Activated CD8-positive, alpha-beta T cell treated with anti-CD3 and anti-CD28 coated beads for 36 hours (primary cell): ENCODE measurements around the gene FBXL13. TPM values are rescaled to one million over a fixed set of nuclear protein-coding genes. Genes with fewer than 3 reads are reported as not detected.
"Not testable (repeated sequence)": the region's sequence is repeated elsewhere in the genome, so short reads cannot be mapped to it uniquely, and the experiment has no call there.

Experiments used
- ATAC-seq: fragments of 200-7000 bp; cut with Tn5 transposase; one replicate; pipeline ENCODE4 v1.10.0; 2021; ENCODE audit warnings: mild to moderate bottlenecking, moderate library complexity
- CTCF ChIA-PET: fragments of 350-600 bp; sonication (Branson Sonifier 250); formaldehyde crosslinking; loops from one replicate; lab custom pipeline; 2021; ENCODE audit warnings: antibody characterized with exemption; lab: Charles Lee
- POLR2A ChIA-PET: fragments of 350-600 bp; sonication (Branson Sonifier 250); formaldehyde crosslinking; loops from one replicate; lab custom pipeline; 2021; ENCODE audit warnings: antibody characterized with exemption; lab: Charles Lee
- DNase-seq: peaks from one replicate; pipeline ENCODE4 v3.0.0-alpha.2; 2020
- H3K27ac Mint-ChIP-seq: one replicate; pipeline ENCODE4 v1.8.0; 2021; ENCODE audit warnings: mild to moderate bottlenecking, mixed read lengths
- H3K27me3 Mint-ChIP-seq: one replicate; pipeline ENCODE4 v1.8.0; 2021; ENCODE audit warnings: mixed read lengths
- H3K36me3 Mint-ChIP-seq: one replicate; pipeline ENCODE4 v1.8.0; 2021; ENCODE audit warnings: low read depth, mixed read lengths
- H3K4me1 Mint-ChIP-seq: one replicate; pipeline ENCODE4 v1.8.0; 2021; ENCODE audit warnings: low read depth, mixed read lengths
- H3K4me3 Mint-ChIP-seq: one replicate; pipeline ENCODE4 v1.8.0; 2021; ENCODE audit warnings: mild to moderate bottlenecking, moderate library complexity, mixed read lengths
- H3K9me3 Mint-ChIP-seq: one replicate; pipeline ENCODE4 v1.8.0; 2021; ENCODE audit warnings: mixed read lengths
- intact Hi-C: fragments of 100-400 bp; cut with micrococcal nuclease; formaldehyde crosslinking; loops from one replicate; pipeline ENCODE4 v1.10.0; 2022
- total RNA-seq, 2 experiments: library from RNA; stranded (reverse); gene quantifications; one replicate each; pipeline ENCODE4 v1.2.3, GENCODE V29; 2021
- TF ChIP-seq, protein P1 (sequence below): fragments of 200-600 bp; IDR thresholded peaks from one replicate; pipeline ENCODE4 v1.8.0; 2022; ENCODE audit warnings: antibody characterized with exemption, mild to moderate bottlenecking

FBXL13 gene
- total RNA-seq, 2 experiments from 2014 or later = 0.96 to 1.4 TPM

DNA sequence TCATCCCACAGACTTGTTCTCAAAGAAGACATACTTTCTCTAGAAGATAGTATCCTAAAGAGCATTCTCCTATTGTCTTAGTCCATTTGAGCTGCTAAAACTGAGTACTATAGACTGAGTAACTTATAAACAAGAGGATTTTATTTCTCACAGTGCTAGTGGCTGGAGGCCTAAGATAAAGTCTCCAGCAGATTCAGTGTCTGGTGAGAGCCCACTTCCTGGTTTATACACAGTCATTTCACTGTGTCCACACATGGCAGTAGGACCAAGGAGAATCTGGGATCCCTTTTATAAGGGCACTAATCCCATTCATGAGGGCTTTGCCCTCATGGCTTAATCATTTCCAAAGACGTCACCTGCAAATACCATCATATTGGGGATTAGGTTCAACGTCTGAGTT lies 93.1 kb downstream of the FBXL13 start:
- no peaks in the 10 kb centered on the region for H3K9me3 Mint-ChIP-seq
- H3K36me3 Mint-ChIP-seq = no peaks in the 10 kb centered on the region
- no peak overlapping the region for H3K27ac Mint-ChIP-seq
- CTCF ChIA-PET = no interaction called here
- DNase-seq (no peak), ATAC-seq (no peak)
- no peak overlapping the region for H3K4me3 Mint-ChIP-seq
- no peaks in the 10 kb centered on the region for H3K4me1 Mint-ChIP-seq
- TF ChIP-seq, protein P1, sequence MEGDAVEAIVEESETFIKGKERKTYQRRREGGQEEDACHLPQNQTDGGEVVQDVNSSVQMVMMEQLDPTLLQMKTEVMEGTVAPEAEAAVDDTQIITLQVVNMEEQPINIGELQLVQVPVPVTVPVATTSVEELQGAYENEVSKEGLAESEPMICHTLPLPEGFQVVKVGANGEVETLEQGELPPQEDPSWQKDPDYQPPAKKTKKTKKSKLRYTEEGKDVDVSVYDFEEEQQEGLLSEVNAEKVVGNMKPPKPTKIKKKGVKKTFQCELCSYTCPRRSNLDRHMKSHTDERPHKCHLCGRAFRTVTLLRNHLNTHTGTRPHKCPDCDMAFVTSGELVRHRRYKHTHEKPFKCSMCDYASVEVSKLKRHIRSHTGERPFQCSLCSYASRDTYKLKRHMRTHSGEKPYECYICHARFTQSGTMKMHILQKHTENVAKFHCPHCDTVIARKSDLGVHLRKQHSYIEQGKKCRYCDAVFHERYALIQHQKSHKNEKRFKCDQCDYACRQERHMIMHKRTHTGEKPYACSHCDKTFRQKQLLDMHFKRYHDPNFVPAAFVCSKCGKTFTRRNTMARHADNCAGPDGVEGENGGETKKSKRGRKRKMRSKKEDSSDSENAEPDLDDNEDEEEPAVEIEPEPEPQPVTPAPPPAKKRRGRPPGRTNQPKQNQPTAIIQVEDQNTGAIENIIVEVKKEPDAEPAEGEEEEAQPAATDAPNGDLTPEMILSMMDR = no peak
- H3K27me3 Mint-ChIP-seq = no peaks in the 10 kb centered on the region
- POLR2A ChIA-PET = no interaction called here
- intact Hi-C loops = no loop called here

DNA sequence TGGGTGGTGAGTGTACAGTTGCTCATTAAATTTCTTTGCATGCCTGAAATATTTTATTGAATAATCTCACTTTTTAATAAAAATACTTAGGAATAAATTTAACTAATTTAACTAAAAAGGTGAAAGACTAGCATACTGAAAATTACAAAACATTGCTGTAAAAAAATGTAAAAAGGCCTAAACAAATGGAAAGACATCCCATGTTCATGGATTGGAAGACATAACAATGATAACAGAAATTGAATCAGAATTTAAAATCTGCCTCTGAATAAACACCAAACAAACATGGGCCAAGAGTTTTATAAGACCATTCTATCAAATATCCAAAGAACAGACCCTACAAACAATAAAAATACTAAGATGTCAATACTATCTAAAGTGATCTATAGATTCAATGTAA lies 94.9 kb downstream of the FBXL13 start:
- ATAC-seq = no peak
- Mint-ChIP-seq H3K4me3 (no peak overlapping the region), H3K36me3 (no peaks in the 10 kb centered on the region), H3K27ac (no peak overlapping the region), H3K9me3 (no peaks in the 10 kb centered on the region), H3K27me3 (no peaks in the 10 kb centered on the region), H3K4me1 (no peaks in the 10 kb centered on the region)
- TF ChIP-seq, protein P1 = no peak
- intact Hi-C loops = no loop called here
- ChIA-PET POLR2A (no interaction called here), CTCF (no interaction called here)
- DNase-seq = no peak

DNA sequence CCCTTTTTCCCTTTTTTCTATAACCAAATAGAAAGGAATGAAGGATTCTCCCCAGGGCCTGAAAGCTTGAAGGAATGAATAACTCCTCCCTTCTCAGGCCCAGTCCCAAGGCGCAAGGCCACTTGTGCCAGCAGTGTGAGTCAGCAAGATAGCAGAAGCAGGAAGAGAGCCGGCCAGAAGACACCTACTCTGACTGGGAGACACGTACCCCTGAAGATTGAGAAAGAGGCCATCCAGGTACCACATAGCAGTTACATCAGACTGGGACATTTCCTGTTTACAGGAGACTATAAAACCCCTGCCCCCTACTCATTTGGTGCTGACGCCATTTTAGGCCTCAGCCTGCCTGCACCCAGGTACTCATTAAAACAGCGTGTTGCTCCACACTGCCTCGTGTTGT lies 96.3 kb downstream of the FBXL13 start:
- no peaks in the 10 kb centered on the region for H3K36me3 Mint-ChIP-seq
- no peaks in the 10 kb centered on the region for H3K27me3 Mint-ChIP-seq
- TF ChIP-seq, protein P1 = no peak
- CTCF ChIA-PET = no interaction called here
- no peak overlapping the region for H3K27ac Mint-ChIP-seq
- intact Hi-C loops = no loop called here
- no peak for ATAC-seq
- no peaks in the 10 kb centered on the region for H3K4me1 Mint-ChIP-seq
- no peak overlapping the region for H3K4me3 Mint-ChIP-seq
- POLR2A ChIA-PET = no interaction called here
- H3K9me3 Mint-ChIP-seq = no peaks in the 10 kb centered on the region
- DNase-seq = no peak

DNA sequence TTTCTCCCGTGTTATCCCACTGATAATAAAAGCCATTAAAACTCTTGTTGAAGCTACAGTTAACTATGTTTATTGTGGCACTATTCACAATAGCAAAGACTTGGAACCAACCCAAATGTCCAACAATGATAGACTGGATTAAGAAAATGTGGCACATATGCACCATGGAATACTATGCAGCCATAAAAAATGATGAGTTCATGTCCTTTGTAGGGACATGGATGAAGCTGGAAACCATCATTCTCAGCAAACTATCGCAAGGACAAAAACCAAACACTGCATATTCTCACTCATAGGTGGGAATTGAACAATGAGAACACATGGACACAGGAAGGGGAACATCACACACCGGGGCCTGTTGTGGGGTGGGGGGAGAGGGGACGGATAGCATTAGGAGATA lies 97.0 kb downstream of the FBXL13 start:
- H3K36me3 Mint-ChIP-seq, H3K27ac Mint-ChIP-seq, CTCF ChIA-PET, H3K9me3 Mint-ChIP-seq, H3K4me3 Mint-ChIP-seq, DNase-seq, H3K4me1 Mint-ChIP-seq, intact Hi-C loops, ATAC-seq, POLR2A ChIA-PET, H3K27me3 Mint-ChIP-seq: not testable (repeated sequence)

DNA sequence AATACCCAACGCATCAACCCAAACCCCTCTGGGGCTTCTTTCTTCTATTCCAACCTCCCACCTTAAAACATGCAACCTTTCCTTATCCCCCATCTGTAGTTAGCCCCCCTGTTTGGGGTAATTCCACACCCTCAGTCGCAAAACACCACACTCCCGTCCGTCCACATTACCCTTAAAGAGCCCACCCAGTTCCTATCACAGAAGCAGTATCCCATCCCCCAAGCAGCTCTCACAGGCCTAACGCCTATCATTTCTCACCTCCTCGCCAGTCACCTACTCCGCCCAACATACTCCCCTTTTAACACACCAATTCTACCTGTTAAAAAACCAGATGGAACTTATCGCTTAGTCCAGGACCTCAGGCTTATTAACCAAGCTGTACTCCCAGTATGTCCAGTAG lies 98.1 kb downstream of the FBXL13 start:
- intact Hi-C loops = no loop called here
- Mint-ChIP-seq H3K9me3 (no peaks in the 10 kb centered on the region), H3K36me3 (no peaks in the 10 kb centered on the region), H3K4me1 (no peaks in the 10 kb centered on the region), H3K27me3 (no peaks in the 10 kb centered on the region), H3K4me3 (no peak overlapping the region), H3K27ac (no peak overlapping the region)
- no peak for ATAC-seq
- DNase-seq = no peak
- ChIA-PET CTCF (no interaction called here), POLR2A (no interaction called here)
- TF ChIP-seq, protein P1 = no peak

DNA sequence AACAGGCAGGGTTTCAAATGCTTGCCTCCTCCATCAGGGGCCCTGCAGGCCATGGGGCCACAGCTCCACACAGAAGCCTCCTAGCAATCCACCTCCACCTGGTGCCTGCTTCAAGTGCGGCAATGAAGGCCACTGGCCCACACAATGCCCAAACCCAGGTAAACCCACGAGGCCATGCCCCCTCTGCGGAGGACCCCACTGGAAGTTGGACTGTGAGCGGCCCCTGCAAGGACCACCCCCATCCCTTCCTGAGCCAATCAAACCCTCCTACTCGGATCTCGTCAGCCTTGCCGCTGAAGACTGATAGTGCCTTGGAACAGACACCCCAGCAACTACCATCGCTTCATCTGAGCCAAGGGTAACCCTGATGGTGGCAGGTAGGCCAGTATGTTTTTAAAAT lies 98.7 kb downstream of the FBXL13 start:
- intact Hi-C loops = no loop called here
- H3K27me3 Mint-ChIP-seq = no peaks in the 10 kb centered on the region
- DNase-seq = no peak
- ChIA-PET POLR2A (no interaction called here), CTCF (no interaction called here)
- H3K9me3 Mint-ChIP-seq = no peaks in the 10 kb centered on the region
- no peak overlapping the region for H3K27ac Mint-ChIP-seq
- ATAC-seq = no peak
- no peak overlapping the region for H3K4me3 Mint-ChIP-seq
- H3K4me1 Mint-ChIP-seq = no peaks in the 10 kb centered on the region
- TF ChIP-seq, protein P1 = no peak
- H3K36me3 Mint-ChIP-seq = no peaks in the 10 kb centered on the region
